ENCODE data around the gene RREB1. TPM values are rescaled to one million over a fixed set of nuclear protein-coding genes. Genes with fewer than 3 reads are reported as not detected.

RREB1 gene
- total and polyA plus RNA-seq, 9 donors = 7.3 to 64.4 (median 50.1) TPM

DNA sequence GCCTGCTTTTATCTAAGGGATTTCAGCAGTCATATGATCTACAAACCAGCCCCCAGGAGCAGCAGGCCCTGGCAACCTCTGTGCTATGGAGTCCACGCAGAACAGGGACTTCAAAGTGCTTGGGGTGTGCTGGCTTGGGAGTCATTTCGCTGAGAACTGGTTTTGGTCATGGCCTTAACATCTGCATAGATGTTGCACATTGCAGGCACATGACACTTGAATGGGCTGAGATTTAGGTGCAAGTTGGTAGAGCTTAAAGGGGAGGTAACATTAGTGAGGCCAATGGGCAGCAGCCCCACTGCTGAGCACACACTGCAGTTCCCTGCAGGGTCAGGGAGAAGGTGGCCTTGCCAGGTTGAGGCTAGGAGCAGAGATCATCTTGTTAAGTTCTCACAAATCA, 43.6 kb downstream of the RREB1 start:
- no peak overlapping the region for H3K4me3 ChIP-seq
- H3K27me3 ChIP-seq = no peaks in the 10 kb centered on the region
- H3K9me3 ChIP-seq = no peaks in the 10 kb centered on the region
- no peaks in the 10 kb centered on the region for H3K36me3 ChIP-seq
- DNase-seq = no peak
- 79 to 97% (median 79%) methylated on average over 2 of the region's 2 CpGs for WGBS, 3 donors
- TF ChIP-seq POLR2A (IDR thresholded peaks at IDR 0.05) (no peak), CTCF (IDR thresholded peaks at IDR 0.05) (no peak), EP300 (IDR thresholded peaks at IDR 0.05) (no peak)
- intact Hi-C loops (cut with DNase I) = no loop called here
- H3K4me1 ChIP-seq (ENCODE audit: insufficient read depth) = peaks cover 16% of the 10 kb centered on the region
- no peak overlapping the region for H3K27ac ChIP-seq

GRCh38 chr6:7152462-7152861, 44.7 kb downstream of the RREB1 start:
- no peak for DNase-seq
- no peak for TF ChIP-seq CTCF (IDR thresholded peaks at IDR 0.05)
- no peak for TF ChIP-seq POLR2A (IDR thresholded peaks at IDR 0.05)
- TF ChIP-seq EP300 (IDR thresholded peaks at IDR 0.05) = no peak
- Histone ChIP-seq H3K9me3 (no peaks in the 10 kb centered on the region), H3K36me3 (no peaks in the 10 kb centered on the region), H3K27me3 (no peaks in the 10 kb centered on the region), H3K27ac (no peak overlapping the region), H3K4me1 (ENCODE audit: insufficient read depth) (peaks cover 11% of the 10 kb centered on the region), H3K4me3 (no peak overlapping the region)
- intact Hi-C loops (cut with DNase I) = no loop called here

GRCh38 chr6:7153789-7154188, 46.0 kb downstream of the RREB1 start:
- Histone ChIP-seq H3K4me1 (ENCODE audit: insufficient read depth) (peaks cover 8% of the 10 kb centered on the region), H3K27me3 (no peaks in the 10 kb centered on the region), H3K4me3 (no peak overlapping the region), H3K9me3 (no peaks in the 10 kb centered on the region), H3K36me3 (no peaks in the 10 kb centered on the region), H3K27ac (no peak overlapping the region)
- WGBS, 3 donors = 81 to 88% (median 84%) methylated on average over 2 of the region's 2 CpGs
- TF ChIP-seq POLR2A (IDR thresholded peaks at IDR 0.05) = no peak
- no peak for TF ChIP-seq EP300 (IDR thresholded peaks at IDR 0.05)
- no peak for TF ChIP-seq CTCF (IDR thresholded peaks at IDR 0.05)
- intact Hi-C loops (cut with DNase I) = no loop called here
- DNase-seq = no peak

DNA sequence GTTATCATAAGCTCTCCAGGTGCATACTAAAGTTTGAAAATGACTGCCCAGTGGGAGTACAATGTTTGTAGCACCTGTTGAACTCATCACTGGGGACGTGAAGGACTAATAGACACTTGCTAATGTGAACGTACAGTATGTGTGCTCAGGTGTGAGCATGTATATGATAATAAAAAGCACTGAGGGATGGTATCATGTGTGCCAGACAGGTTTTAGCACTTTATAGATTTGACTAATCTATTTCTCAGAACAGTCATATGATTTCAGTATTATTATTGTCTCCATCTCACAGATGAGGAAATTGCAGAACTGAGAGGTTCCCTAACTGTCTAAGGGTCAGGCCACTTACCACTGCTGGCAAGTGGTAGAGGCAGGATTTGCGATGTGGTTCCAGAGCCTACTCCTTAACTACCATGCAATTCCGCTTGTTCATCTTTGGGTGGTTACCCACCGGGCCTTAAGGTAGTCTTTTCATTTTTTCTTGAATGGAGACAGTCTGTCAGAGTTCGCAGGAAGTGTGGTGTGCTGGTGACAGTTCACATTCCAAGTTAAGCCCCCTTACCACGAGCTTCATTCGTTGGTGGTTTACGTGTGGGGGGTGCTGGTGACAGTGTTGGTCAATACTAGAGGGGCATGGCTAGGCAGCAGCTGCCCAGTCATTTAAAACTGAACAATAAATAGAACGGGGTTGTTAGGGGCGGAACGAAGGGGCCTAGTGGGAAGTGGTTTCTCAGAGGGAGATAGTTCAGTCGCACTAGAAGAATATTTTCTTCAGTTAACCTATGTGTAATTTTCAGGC, 46.8 kb downstream of the RREB1 start:
- peaks cover 8% of the 10 kb centered on the region for H3K4me1 ChIP-seq (ENCODE audit: insufficient read depth)
- no peaks in the 10 kb centered on the region for H3K9me3 ChIP-seq
- no peak overlapping the region for H3K4me3 ChIP-seq
- DNase-seq = no peak
- no peaks in the 10 kb centered on the region for H3K27me3 ChIP-seq
- intact Hi-C loops (cut with DNase I) = no loop called here
- H3K36me3 ChIP-seq = no peaks in the 10 kb centered on the region
- TF ChIP-seq EP300 (IDR thresholded peaks at IDR 0.05) (no peak), POLR2A (IDR thresholded peaks at IDR 0.05) (no peak), CTCF (IDR thresholded peaks at IDR 0.05) (no peak)
- WGBS, 3 donors = 87 to 90% (median 88%) methylated on average over 13 of the region's 13 CpGs
- H3K27ac ChIP-seq = no peak overlapping the region
